Neutrophil (primary cell): ENCODE results near the gene MYL5.

Source experiments
- H3K27ac ChIP-seq: fragments of 200-600 bp; sonication (generic); 2 replicates; pipeline ENCODE4 v1.5.1; 2016; ENCODE audit warnings: mild to moderate bottlenecking, moderate library complexity
- H3K27me3 ChIP-seq: fragments of 200-600 bp; sonication (generic); 2 replicates; pipeline ENCODE4 v1.6.0; 2016; ENCODE audit warnings: mild to moderate bottlenecking
- H3K36me3 ChIP-seq: fragments of 200-600 bp; sonication (generic); 2 replicates; pipeline ENCODE4 v1.5.1; 2017
- H3K4me1 ChIP-seq, 2 experiments: fragments of 200-600 bp in 1 of 2; sonication (generic) in 1 of 2; 1 replicate in 1 of 2; 2 replicates in 1 of 2; pipeline versions ENCODE4 v1.5.1 to v1.6.1; 2013 to 2016; ENCODE audit warnings: low read depth in 1 of 2, low read length in 1 of 2, mild to moderate bottlenecking in 1 of 2, moderate library complexity in 1 of 2; ENCODE audit not compliant: control insufficient read depth in 1 of 2, insufficient read depth in 1 of 2
- H3K4me3 ChIP-seq, 2 experiments: fragments of 200-600 bp in 1 of 2; sonication (generic) in 1 of 2; 1 replicate in 1 of 2; 2 replicates in 1 of 2; pipeline ENCODE4 v1.5.1; 2013 to 2016; ENCODE audit warnings: low read depth in 1 of 2, low read length in 1 of 2, mild to moderate bottlenecking in 1 of 2, moderate library complexity in 1 of 2
- H3K9me3 ChIP-seq: fragments of 200-600 bp; sonication (generic); 2 replicates; pipeline ENCODE4 v1.5.1; 2016
- CTCF ChIP-seq: fragments of 200-600 bp; sonication (generic); IDR thresholded peaks from 2 replicates; pipeline ENCODE4 v1.5.1; 2016; ENCODE audit warnings: antibody characterized with exemption

MYL5 gene

GRCh38 chr4:654503-654845 lies 19.9 kb upstream of the MYL5 start:
- TF ChIP-seq CTCF: no peak
- peaks cover 34% of the 10 kb centered on the region for H3K27me3 ChIP-seq
- H3K27ac ChIP-seq: no peak overlapping the region
- H3K9me3 ChIP-seq: no peaks in the 10 kb centered on the region
- no peaks in the 10 kb centered on the region for H3K36me3 ChIP-seq
- H3K4me1 ChIP-seq: no peaks in the 10 kb centered on the region
- no peak overlapping the region for H3K4me3 ChIP-seq

DNA sequence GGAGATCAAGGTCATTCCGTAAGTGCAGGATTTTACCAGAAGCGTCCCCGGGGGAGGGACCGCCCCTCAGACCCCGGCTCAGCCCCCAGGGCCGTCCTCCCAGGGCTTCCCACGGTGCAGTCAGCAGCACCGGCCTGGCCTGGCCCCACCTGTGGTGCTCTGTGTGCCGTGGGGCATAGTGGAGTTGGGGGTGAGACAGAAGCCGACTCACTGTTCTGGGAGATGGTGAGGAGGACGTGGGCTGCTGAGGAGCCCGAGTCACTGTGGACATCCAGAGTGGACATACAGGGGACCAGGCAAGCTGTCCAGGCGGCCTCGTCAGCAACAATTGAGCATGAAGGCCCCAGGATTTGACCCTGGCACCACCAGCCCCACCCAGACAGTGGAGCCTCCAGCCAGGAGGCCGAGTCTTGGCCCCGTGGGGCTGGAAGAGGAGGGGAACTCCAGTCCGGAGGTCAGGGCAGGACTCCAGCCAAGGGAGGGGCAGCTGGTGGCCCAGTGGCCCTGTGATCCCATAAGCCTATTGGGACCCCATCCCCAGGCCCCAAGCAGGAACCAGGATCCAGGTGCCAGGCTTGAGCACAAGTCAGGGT lies 19.4 kb upstream of the MYL5 start:
- no peaks in the 10 kb centered on the region for H3K9me3 ChIP-seq
- no peak for TF ChIP-seq CTCF

GRCh38 chr4:655464-656151 lies 18.7 kb upstream of the MYL5 start:
- Histone ChIP-seq H3K9me3 (no peaks in the 10 kb centered on the region), H3K36me3 (no peaks in the 10 kb centered on the region), H3K4me3 (no peak overlapping the region), H3K27ac (no peak overlapping the region), H3K27me3 (peaks cover 23% of the 10 kb centered on the region), H3K4me1 (no peaks in the 10 kb centered on the region)
- TF ChIP-seq CTCF: no peak

More for the DNA sequence above, 19.4 kb upstream of the MYL5 start:
- Histone ChIP-seq H3K4me3 (no peak overlapping the region), H3K27me3 (peaks cover 29% of the 10 kb centered on the region), H3K27ac (no peak overlapping the region), H3K36me3 (no peaks in the 10 kb centered on the region), H3K4me1 (no peaks in the 10 kb centered on the region)

- H3K4me1 ChIP-seq: no peaks in the 10 kb centered on the region
- peaks cover 12% of the 10 kb centered on the region for H3K27me3 ChIP-seq
- H3K36me3 ChIP-seq: no peaks in the 10 kb centered on the region
- no peak overlapping the region for H3K4me3 ChIP-seq
- H3K9me3 ChIP-seq: no peaks in the 10 kb centered on the region
- no peak for TF ChIP-seq CTCF
- no peak overlapping the region for H3K27ac ChIP-seq
Observed at GRCh38 chr4:656436-657337, 17.7 kb upstream of the MYL5 start.

DNA sequence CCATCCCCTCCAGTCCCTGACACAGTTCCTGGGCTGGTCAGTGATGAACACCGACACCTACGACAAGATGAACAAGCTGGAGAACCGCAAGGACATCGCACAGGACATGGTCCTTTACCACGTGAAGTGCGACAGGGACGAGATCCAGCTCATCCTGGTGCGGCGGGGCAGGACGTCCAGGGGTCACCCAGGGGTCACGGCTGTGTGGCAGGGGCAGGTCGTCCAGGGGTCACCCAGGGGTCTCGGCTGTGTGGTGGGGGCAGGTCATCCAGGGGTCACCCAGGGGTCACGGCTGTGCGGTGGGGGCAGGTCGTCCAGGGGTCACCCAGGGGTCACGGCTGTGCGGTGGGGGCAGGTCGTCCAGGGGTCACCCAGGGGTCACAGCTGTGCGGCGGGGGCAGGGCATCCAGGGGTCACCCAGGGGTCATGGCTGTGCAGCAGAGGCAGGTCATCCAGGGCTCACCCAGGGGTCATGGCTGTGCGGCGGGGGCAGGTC lies 17.0 kb upstream of the MYL5 start:
- no peaks in the 10 kb centered on the region for H3K36me3 ChIP-seq
- H3K4me1 ChIP-seq: no peaks in the 10 kb centered on the region
- no peaks in the 10 kb centered on the region for H3K9me3 ChIP-seq
- TF ChIP-seq CTCF: no peak
- no peak overlapping the region for H3K4me3 ChIP-seq
- H3K27me3 ChIP-seq: peaks cover 5% of the 10 kb centered on the region
- H3K27ac ChIP-seq: no peak overlapping the region
